ENCODE measurements around the gene SEMA6D.

Gene SEMA6D

GRCh38 chr15:47744496-47744895, 27.2 kb downstream of the SEMA6D start:
- no peak for DNase-seq

DNA sequence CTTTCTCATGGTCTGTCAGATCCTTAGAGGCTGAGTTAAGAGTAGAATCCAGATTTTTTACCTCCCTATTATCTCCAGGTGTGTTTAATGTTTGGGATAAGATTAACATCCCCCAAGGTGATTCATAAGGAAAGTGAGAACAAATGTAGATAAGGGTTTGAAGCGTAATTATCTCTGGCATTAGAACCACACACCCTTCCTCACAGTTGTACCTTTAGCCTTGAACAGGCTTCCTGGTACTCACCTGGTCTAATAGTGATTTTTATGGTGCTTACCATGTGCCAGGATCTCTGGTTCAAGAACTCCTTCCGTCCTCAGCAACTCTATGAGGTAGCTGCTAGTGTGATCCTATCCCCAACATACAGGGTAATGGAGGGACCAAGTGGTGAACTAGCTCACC, 27.7 kb downstream of the SEMA6D start:
- no peak for DNase-seq

GRCh38 chr15:47746516-47746915, 29.2 kb downstream of the SEMA6D start:
- no peak for DNase-seq

GRCh38 chr15:47750030-47750739, 32.9 kb downstream of the SEMA6D start:
- no peak for DNase-seq

GRCh38 chr15:47750740-47751262, 33.5 kb downstream of the SEMA6D start:
- DNase-seq = no peak

DNA sequence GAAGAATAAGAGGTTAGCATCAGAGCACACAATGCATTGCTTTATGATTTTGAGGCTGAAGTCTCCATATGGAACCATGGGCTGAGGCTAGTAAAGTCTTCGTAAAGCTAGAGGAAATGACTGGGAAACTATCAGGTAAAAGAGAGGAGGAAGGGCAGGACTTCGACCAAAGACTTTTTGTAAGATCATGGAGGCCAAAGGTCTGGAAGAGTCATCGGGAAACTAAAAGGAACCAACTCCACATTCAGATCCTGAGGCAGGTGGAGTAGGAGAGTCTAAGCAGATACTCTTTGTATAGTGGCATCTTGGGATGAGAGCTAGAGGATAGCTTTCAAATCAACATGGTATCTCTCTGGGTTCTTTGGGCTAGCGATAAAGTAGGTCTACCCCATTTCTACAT, 36.3 kb downstream of the SEMA6D start:
- DNase-seq = no peak

DNA sequence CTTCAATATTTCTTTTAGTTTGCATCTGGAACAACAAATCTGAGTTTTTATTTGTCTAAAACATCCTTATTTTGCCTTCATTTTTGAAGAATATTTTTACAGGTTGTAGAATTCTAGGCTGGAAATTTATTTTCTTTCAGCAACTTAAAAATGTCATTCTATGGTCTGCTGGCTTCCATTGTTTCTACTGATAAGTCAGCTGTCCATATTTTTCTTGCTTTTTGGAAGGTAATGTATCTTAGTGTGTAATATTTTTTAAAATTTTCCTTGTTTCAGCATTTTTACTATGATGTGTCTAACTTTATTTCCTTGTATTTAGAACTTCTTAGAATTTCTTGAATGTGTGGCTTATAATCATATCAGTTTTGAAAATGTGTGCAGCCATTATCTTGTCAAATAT, 37.0 kb downstream of the SEMA6D start:
- no peak for DNase-seq

- DNase-seq = no peak
Observed at GRCh38 chr15:47755941-47756340, 38.6 kb downstream of the SEMA6D start.

GRCh38 chr15:47756872-47757271, 39.6 kb downstream of the SEMA6D start:
- DNase-seq = no peak

DNA sequence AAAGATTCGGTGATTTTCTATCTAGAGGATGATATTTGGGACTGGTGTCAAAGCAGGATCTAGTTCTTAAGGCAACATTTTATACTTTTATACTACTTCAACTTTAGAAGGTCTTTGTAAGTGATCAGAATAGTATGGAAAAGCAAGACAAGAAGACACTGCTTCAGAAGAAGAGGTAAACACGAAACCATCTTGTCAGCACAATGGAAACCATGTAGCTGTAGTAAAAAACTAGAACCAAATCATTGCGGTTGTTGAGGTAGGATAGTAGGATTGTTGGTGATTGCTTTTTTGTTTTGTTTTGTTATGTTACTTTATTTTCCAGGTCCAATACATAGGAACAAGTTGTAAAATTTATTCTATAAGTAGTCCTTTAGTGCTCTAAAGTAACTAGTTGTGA, 40.0 kb downstream of the SEMA6D start:
- DNase-seq = no peak

DNA sequence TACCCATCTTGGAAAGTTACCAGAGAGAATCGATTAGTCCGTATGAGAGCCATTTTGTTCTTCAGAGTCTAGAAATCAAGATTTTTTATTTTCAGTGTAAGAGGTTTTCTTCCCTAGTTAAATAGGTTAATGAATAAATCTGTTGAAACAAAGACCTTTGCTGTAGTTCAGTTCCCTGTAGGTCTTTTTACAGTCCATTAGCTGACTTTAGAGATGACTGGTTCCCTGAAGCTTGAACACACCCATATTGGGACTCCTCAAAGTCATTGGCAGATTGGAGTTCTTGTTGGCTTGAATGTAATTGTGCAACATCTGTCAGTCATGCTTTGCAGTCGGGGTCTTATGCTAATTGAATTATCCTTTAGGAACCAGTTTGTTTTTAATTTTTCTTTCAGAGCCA, 45.3 kb downstream of the SEMA6D start:
- DNase-seq = no peak

DNA sequence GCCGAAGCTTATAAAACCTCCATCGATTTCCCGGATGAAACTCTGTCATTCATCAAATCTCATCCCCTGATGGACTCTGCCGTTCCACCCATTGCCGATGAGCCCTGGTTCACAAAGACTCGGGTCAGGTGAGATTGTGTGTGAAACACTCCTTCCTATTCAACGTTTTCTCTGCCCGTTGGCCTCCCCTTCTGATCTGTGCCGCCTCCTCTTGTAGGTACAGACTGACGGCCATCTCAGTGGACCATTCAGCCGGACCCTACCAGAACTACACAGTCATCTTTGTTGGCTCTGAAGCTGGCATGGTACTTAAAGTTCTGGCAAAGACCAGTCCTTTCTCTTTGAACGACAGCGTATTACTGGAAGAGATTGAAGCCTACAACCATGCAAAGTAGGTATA, 47.4 kb downstream of the SEMA6D start:
- no peak for DNase-seq

- DNase-seq = no peak
Observed at GRCh38 chr15:47766406-47766805, 49.1 kb downstream of the SEMA6D start.

DNA sequence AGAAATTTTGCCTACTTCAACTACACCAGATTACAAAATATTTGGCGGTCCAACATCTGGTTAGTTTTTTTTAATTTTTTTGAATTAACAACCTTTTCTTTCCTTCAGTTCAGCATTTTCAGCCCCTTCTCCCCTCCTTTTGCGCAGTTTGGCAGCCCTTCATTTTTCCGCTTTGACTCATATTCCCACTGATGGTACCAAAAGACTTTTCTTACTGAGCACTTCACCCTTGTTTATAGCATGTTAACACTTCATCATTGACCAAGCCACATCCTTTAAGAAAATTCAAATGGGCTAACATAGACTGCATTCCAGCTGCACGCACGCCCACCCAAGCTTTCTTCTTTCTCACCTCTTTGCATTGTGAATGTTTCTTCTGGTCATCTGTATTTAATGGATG, 49.7 kb downstream of the SEMA6D start:
- DNase-seq = no peak

DNA sequence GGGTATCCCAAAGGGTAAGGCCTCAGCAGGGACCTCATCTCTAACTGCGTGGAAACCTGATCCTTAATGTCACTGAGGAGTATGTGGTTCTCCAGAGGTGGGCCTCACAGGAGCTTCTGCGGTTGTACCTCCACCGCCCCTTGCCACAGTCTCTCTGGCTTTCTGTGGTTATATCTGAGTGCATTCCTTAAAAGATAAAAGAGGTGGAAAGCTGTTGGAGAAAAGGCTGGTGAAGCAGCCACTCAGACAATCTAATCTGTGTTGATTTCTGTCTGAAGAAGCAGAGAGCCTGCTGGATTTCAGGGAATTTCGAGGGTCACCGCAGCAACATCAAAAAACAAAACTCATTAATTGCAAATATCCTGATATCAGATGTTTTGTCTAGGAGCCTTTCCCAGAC, 51.4 kb downstream of the SEMA6D start:
- DNase-seq = no peak

GRCh38 chr15:47769166-47769565, 51.9 kb downstream of the SEMA6D start:
- no peak for DNase-seq

DNA sequence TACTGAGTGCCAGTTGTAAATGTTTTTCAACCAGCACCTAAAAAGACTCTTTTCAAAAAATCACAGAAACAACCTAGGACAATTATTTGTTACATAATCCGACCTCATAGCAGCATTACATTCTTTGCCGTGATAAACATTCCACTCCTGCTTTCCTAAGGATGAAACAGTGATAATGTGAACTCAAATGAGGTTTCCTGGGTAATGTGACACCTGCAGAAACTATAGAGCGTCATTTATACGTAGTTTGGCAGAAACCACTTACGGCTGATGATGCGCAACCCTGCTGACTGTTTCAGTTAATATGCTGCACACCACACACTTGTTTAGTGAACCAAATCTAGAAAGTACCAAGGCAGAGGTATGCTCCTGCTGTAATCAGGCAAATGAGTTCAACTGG, 55.8 kb downstream of the SEMA6D start:
- no peak for DNase-seq

DNA sequence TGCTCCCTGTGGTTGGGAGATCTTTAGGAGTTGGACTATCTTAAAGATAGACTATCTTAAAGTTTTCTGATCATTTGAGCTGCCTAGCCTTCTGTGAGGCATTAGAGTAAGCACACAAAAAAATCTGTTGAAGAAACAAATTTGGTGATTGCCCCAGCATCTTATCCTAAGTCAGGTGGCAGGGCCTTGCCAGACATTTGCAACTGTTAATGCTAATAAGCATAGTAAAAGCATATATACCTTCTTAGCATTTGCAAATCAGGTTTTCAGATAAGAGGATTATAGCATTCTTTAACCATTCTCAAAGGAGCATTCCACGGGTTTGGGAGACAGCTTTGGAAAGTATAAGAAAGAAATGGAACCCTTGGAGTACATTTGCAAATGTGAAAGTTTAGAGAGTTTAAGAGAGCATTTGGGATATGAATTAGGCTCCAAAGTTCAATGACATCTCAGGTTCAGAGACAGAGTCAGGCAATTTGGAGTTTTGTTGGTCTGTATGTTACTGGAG, 61.0 kb downstream of the SEMA6D start:
- DNase-seq = no peak

DNA sequence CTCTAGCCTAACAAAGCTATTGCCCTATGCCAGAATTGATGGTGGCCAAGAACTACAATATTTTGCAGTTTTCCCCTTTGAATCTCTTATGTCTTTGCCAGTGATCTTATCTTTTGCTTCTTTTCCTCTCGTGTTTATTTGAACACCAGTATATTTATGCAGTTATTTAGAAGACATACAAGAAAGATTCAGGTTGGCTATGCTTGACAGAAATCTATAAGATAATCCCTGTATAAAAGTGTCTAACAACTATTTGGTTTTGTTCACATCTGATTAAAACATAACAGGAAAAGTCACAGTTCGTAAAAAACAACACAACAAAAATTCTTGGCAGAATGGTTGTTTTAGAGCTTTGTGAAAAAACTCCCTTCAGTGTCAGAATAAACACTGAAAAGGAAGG, 63.7 kb downstream of the SEMA6D start:
- no peak for DNase-seq

DNA sequence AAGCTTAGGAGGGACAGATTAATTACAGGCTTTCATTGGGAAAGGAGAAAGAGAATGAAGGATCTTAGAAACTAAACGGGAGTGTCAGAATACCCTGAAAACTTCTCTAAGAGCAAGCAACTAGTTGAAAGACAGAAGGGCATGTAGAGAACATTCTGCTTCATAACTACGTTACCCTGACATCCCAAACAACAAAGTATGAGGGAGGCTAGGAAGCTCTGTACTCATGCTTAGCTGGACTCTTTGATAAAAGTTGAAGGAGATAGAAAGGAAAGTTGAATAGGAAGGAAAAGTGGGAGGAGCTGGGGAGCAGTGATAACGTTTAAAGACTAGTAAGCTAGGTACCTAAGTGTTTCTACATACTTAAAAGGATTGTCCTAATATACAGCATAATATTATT, 64.2 kb downstream of the SEMA6D start:
- DNase-seq = no peak

DNA sequence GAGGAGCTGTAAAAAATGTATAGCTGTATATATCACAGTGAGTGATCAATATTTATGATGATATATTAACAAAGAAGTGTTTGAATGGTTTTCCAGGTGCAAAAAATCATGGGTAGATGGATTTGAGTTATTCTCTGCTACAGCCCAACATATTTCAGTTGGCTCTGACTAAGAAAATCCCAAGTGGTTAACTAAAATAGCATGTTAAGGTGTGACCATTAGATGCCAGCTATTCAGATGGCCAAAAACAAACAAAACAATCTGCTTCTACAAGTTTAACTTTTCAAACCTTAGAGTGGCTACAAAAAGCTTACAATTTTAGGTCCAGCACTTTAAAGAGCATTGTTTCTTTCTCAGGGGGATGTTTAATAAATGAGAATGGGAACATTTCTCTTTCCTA, 67.5 kb downstream of the SEMA6D start:
- no peak for DNase-seq

DNA sequence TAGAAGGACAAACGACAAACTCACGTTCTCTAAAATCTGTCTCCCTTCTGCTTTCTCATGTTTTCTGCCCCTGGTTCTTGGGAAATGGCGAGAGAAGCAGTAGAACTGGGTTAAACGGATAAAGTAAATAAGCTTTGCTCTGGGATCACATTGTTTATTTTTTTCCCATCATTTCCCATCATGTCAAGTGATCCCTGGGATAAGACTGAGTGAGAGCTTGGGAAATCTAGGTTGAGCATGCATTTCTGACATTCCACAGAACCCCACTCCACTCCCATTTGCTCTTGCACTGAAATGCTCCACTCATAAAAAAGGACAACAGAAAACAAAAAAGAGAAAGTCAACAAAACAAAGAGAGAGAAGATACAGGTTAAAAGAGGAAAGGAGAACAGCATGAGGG, 69.1 kb downstream of the SEMA6D start:
- no peak for DNase-seq

- DNase-seq = no peak
Observed at GRCh38 chr15:47787875-47788274, 70.6 kb downstream of the SEMA6D start.

DNA sequence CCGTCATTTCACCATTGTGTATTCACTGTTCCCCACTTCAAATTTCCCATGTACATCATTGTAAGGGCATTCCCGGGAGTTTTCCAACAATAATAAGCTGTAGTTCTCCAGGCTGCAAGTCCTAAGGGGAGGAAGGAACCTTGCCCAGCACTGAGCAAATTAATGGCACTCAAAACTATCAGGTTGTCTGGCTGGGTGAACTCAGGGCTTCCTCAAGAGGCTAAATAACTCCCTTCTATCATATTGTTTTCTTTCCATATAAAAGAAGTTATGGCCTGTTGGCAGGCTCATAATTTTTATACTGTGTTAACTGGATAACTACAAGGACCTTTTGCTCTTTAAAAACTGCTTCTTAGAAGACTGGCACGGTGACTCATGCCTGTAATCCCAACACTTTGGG, 71.4 kb downstream of the SEMA6D start:
- DNase-seq = no peak

DNA sequence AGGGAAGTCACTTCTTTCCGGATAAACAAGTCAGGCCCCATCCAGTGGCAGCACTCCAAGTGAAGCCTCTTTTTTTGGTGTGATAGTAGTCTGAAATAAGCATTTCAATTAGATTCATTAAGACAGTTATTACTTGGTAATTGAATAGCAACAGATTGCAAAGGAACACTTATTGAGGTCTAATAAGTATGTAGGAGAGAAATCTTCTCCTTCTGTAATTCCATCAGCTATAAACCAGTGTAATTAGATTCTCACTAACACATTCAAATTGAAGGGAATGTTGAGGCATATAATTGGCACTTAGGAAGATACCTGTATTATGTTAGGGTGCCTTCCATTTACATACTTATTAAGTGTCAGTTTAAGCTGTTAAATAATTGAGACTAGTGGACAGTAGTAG, 73.9 kb downstream of the SEMA6D start:
- no peak for DNase-seq

Measured in CD4-positive, alpha-beta T cell treated with Interleukin-17A for 4 hours (primary cell).